Osteoblast (primary cell): ENCODE results near the gene ZSWIM6. TPM values are rescaled to one million over a fixed set of nuclear protein-coding genes. Genes with fewer than 3 reads are reported as not detected.

Source experiments
- DNase-seq: peaks from one replicate; pipeline ENCODE4 v3.0.0; 2011; ENCODE audit warnings: low spot score, mixed read lengths; ENCODE audit not compliant: insufficient read length; ENCODE audit errors: missing footprints
- H2AFZ ChIP-seq: 2 replicates; pipeline ENCODE4 v1.6.0; 2011; ENCODE audit warnings: mild to moderate bottlenecking, low read length
- H3K27ac ChIP-seq: 2 replicates; pipeline ENCODE4 v1.5.1; 2011; ENCODE audit warnings: mild to moderate bottlenecking, low read depth, low read length, moderate library complexity
- H3K27me3 ChIP-seq: 2 replicates; pipeline ENCODE4 v1.6.0; 2012; ENCODE audit warnings: mild to moderate bottlenecking, control low read depth, inconsistent platforms, low read length, moderate library complexity; ENCODE audit not compliant: insufficient read depth
- H3K36me3 ChIP-seq: 2 replicates; pipeline ENCODE4 v1.5.1; 2011; ENCODE audit warnings: mild to moderate bottlenecking, low read length, control low read depth, moderate library complexity; ENCODE audit not compliant: insufficient read depth
- H3K4me1 ChIP-seq: 2 replicates; pipeline ENCODE4 v1.5.1; 2011; ENCODE audit warnings: mild to moderate bottlenecking, low read length, control low read depth, moderate library complexity; ENCODE audit not compliant: insufficient read depth
- H3K4me2 ChIP-seq: 2 replicates; pipeline ENCODE4 v1.6.0; 2011; ENCODE audit warnings: mild to moderate bottlenecking, low read length; ENCODE audit not compliant: insufficient read depth
- H3K4me3 ChIP-seq: fragments of 200-600 bp; sonication (generic); 3 replicates; pipeline ENCODE4 v1.5.1; 2012; ENCODE audit warnings: mild to moderate bottlenecking, low read length, inconsistent platforms; ENCODE audit not compliant: insufficient read depth
- H3K79me2 ChIP-seq: 2 replicates; pipeline ENCODE4 v1.6.0; 2012; ENCODE audit warnings: mild to moderate bottlenecking, low read length, control low read depth, inconsistent platforms; ENCODE audit not compliant: insufficient read depth
- H3K9me3 ChIP-seq: 2 replicates; pipeline ENCODE4 v1.5.1; 2011; ENCODE audit warnings: low read depth, low read length, control low read depth
- H4K20me1 ChIP-seq: 2 replicates; pipeline ENCODE4 v1.6.0; 2012; ENCODE audit warnings: mild to moderate bottlenecking, low read length, control low read depth; ENCODE audit not compliant: insufficient read depth
- CTCF ChIP-seq: IDR thresholded peaks from 2 replicates; pipeline ENCODE4 v1.5.1; 2011; ENCODE audit warnings: mild to moderate bottlenecking, low read depth, low read length, moderate library complexity; ENCODE audit errors: extremely low read depth
- total RNA-seq: library from RNA; depleted of rRNA; stranded (reverse); fragments of >200 nt; gene quantifications from 2 replicates; pipeline ENCODE4 v1.2.3, GENCODE V29; 2012

The ZSWIM6 gene
- total RNA-seq, 1 donor = 10.5 TPM

DNA sequence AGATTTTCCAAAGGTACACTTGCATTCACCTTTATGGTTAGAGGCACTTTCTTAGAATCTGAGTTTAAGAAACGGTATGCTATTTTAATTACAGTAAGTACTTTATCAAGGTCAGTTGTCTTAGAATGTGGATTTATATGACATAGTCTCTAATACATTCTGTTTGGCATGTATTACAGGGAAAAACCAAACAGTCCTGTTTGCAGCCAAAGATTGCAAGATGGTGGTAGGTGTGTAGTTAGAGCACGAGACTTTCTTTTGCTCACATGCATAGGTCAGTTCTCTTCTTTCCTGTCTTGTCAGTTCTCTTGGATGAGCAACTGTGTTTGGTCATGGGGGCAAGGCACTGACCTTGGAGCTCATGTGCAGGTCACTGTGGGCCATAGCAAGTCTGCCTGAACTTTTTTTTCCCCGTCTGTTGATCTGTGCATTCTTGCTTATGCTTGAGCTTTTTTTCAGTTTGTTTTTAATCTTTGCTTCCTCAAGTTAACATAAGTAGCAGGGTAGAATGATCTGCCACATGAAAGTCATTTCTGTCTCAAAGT, 20.6 kb downstream of the ZSWIM6 start:
- Histone ChIP-seq H3K79me2 (peaks cover 97% of the 10 kb centered on the region), H4K20me1 (peaks cover 67% of the 10 kb centered on the region), H3K9me3 (no peaks in the 10 kb centered on the region), H2AFZ (no peak overlapping the region), H3K27me3 (no peaks in the 10 kb centered on the region), H3K4me2 (no peak overlapping the region), H3K4me3 (no peak overlapping the region), H3K27ac (no peak overlapping the region), H3K36me3 (no peaks in the 10 kb centered on the region), H3K4me1 (no peaks in the 10 kb centered on the region)
- no peak for TF ChIP-seq CTCF
- no peak for DNase-seq

GRCh38 chr5:61353293-61353692, 21.2 kb downstream of the ZSWIM6 start:
- H3K27ac ChIP-seq = no peak overlapping the region
- H3K79me2 ChIP-seq = peaks cover 97% of the 10 kb centered on the region
- H3K4me3 ChIP-seq = no peak overlapping the region
- H2AFZ ChIP-seq = no peak overlapping the region
- H3K4me1 ChIP-seq = no peaks in the 10 kb centered on the region
- TF ChIP-seq CTCF = no peak
- H4K20me1 ChIP-seq = peaks cover 70% of the 10 kb centered on the region
- no peak overlapping the region for H3K4me2 ChIP-seq
- H3K9me3 ChIP-seq = no peaks in the 10 kb centered on the region
- H3K27me3 ChIP-seq = no peaks in the 10 kb centered on the region
- DNase-seq = no peak
- no peaks in the 10 kb centered on the region for H3K36me3 ChIP-seq

DNA sequence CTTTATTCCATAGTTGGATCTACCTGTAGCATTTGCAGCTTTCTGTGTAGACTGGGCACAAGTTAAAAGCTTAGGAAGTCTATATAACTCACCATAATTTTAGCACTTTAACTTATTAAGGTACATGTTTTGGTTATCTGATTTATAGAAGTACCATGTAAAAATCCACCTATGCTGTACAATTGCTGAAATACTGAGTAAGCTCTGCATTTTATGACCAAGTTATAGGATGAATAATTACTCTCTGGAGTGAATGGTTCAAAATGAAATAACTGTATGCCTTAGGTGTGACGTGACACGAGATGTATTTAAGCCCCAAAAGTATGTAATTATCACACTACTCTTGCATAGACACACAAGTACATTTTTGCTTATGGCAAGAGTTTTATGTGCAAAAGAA, 22.1 kb downstream of the ZSWIM6 start:
- no peak for TF ChIP-seq CTCF
- Histone ChIP-seq H3K27me3 (no peaks in the 10 kb centered on the region), H3K9me3 (no peaks in the 10 kb centered on the region), H2AFZ (no peak overlapping the region), H4K20me1 (peaks cover 69% of the 10 kb centered on the region), H3K79me2 (peaks cover 97% of the 10 kb centered on the region), H3K4me1 (no peaks in the 10 kb centered on the region), H3K4me3 (no peak overlapping the region), H3K36me3 (no peaks in the 10 kb centered on the region), H3K4me2 (no peak overlapping the region), H3K27ac (no peak overlapping the region)
- DNase-seq = no peak

- Histone ChIP-seq H2AFZ (no peak overlapping the region), H3K27me3 (no peaks in the 10 kb centered on the region), H3K36me3 (no peaks in the 10 kb centered on the region), H4K20me1 (peaks cover 59% of the 10 kb centered on the region), H3K4me1 (no peaks in the 10 kb centered on the region), H3K9me3 (no peaks in the 10 kb centered on the region), H3K27ac (no peak overlapping the region), H3K79me2 (peaks cover 97% of the 10 kb centered on the region), H3K4me3 (no peak overlapping the region), H3K4me2 (no peak overlapping the region)
- peak; percentile 40 for TF ChIP-seq CTCF
- DNase-seq = no peak
Observed at GRCh38 chr5:61357745-61358144, 25.7 kb downstream of the ZSWIM6 start.
